Spleen (tissue), 11 donors: Measurements from ENCODE around the gene SCN7A. TPM values are rescaled to one million over a fixed set of nuclear protein-coding genes. Genes with fewer than 3 reads are reported as not detected.
A peak's percentile ranks its signal among the peaks of the same experiment; 100 is the strongest.

ENCODE experiments used
- DNase-seq: peaks from one replicate; pipeline ENCODE4 v3.0.0-alpha.2; 2020
- H3K27ac ChIP-seq, 8 donors: fragments of 200-600 bp; sonication (generic) in 7 of 8; 1 replicate in 4 of 8; 2 replicates in 4 of 8; pipeline versions ENCODE4 v1.5.0 to v1.8.0; 2016 to 2021; ENCODE audit warnings: inconsistent platforms in 4 of 8, mild to moderate bottlenecking in 4 of 8, moderate library complexity in 1 of 8
- H3K27me3 ChIP-seq, 7 donors: fragments of 200-600 bp; sonication (generic) in 6 of 7; replicated peaks in 1 of 7; 1 replicate in 4 of 7; 2 replicates in 3 of 7; pipeline versions ENCODE4 v1.5.0 to v1.8.0; 2016 to 2021; ENCODE audit warnings: inconsistent platforms in 3 of 7, mild to moderate bottlenecking in 1 of 7
- H3K36me3 ChIP-seq, 6 donors: fragments of 200-600 bp; sonication (generic) in 5 of 6; 1 replicate in 4 of 6; 2 replicates in 2 of 6; pipeline versions ENCODE4 v1.5.0 to v1.8.0; 2016 to 2021; ENCODE audit warnings: inconsistent platforms in 2 of 6
- H3K4me1 ChIP-seq, 6 donors: fragments of 200-600 bp; sonication (generic) in 5 of 6; 1 replicate in 3 of 6; 2 replicates in 3 of 6; pipeline versions ENCODE4 v1.5.0 to v1.8.0; 2016 to 2021; ENCODE audit warnings: inconsistent platforms in 3 of 6
- H3K4me3 ChIP-seq, 8 donors: fragments of 200-600 bp; sonication (generic) in 7 of 8; 1 replicate in 4 of 8; 2 replicates in 4 of 8; pipeline versions ENCODE4 v1.5.0 to v1.8.0; 2016 to 2021; ENCODE audit warnings: inconsistent platforms in 4 of 8, mild to moderate bottlenecking in 4 of 8, moderate library complexity in 2 of 8
- H3K9me3 ChIP-seq, 8 donors: fragments of 200-600 bp; sonication (generic) in 7 of 8; 1 replicate in 4 of 8; 2 replicates in 4 of 8; pipeline versions ENCODE4 v1.5.0 to v1.8.0; 2016 to 2021; ENCODE audit warnings: inconsistent platforms in 4 of 8
- POLR2A ChIP-seq, 3 donors: fragments of 450-650 bp; IDR thresholded peaks; one replicate each; pipeline ENCODE4 v1.5.1; 2017; ENCODE audit warnings: antibody characterized with exemption in 3 of 3, mild to moderate bottlenecking in 1 of 3
- POLR2AphosphoS5 ChIP-seq, 3 donors: sonication (generic); formaldehyde crosslinking; IDR thresholded peaks; one replicate each; pipeline ENCODE4 v1.5.1; 2017; ENCODE audit warnings: antibody characterized with exemption in 3 of 3
- WGBS, 5 donors: extraction: QIAGEN DNeasy Blood & Tissue Kit in 3 of 5; methylation state at CpG; one replicate each; pipeline versions ENCODE4 v1.1.5 to v1.1.7; 2013 to 2018; 5-methylcytosine and 5-hydroxymethylcytosine counted together
- intact Hi-C: fragments of 100-400 bp; cut with DNase I; formaldehyde crosslinking; loops from one replicate; pipeline ENCODE4 v1.15.0; 2023; ENCODE audit warnings: low total_unique reads
- polyA plus RNA-seq, 3 donors: library from polyadenylated mRNA; stranded (reverse); fragments of 200-250 nt; gene quantifications; one replicate each; pipeline ENCODE4 v1.2.1, GENCODE V29; 2013
- total RNA-seq, 7 donors: library from RNA; depleted of rRNA in 3 of 7; stranded (reverse); fragments of >200 nt in 3 of 7; fragmentation: NEBNext Ultra II Directional in 4 of 7; extraction: Animal tissue kit (Norgen Biotek cat#: 25700) in 4 of 7; gene quantifications; one replicate each; pipeline versions ENCODE4 v1.1.0 to v1.2.1, GENCODE V29; 2016 to 2021
- TF ChIP-seq, protein P1 (sequence below), 11 experiments: fragments of 200-600 bp in 7 of 11; fragments of 450-650 bp in 4 of 11; sonication (generic) in 4 of 11; IDR thresholded peaks in 8 of 11; conservative IDR thresholded peaks in 3 of 11; 1 replicate in 7 of 11; 2 replicates in 4 of 11; pipeline versions ENCODE4 v1.4.0 to v1.8.0; 2016 to 2021; ENCODE audit warnings: antibody characterized with exemption in 11 of 11, inconsistent platforms in 4 of 11, mild to moderate bottlenecking in 1 of 11
- donor health status: healthy with polysubstance abuse.
- donor health status: DM: no; HTN: no; CAD: no; lungs with moderate emphysema.
- donor health status: DM: no; HTN: no; CAD: no.
- donor health status: Bipolar disorder and iron deficiency.
- donor health status: healthy.
- donor health status: DM: no; HTN: no; CAD: no.
- donor health status: DM: yes; HTN: yes; CAD: no.

SCN7A gene
- total and polyA plus RNA-seq, 10 donors = 0.15 to 10.6 (median 1.3) TPM

DNA sequence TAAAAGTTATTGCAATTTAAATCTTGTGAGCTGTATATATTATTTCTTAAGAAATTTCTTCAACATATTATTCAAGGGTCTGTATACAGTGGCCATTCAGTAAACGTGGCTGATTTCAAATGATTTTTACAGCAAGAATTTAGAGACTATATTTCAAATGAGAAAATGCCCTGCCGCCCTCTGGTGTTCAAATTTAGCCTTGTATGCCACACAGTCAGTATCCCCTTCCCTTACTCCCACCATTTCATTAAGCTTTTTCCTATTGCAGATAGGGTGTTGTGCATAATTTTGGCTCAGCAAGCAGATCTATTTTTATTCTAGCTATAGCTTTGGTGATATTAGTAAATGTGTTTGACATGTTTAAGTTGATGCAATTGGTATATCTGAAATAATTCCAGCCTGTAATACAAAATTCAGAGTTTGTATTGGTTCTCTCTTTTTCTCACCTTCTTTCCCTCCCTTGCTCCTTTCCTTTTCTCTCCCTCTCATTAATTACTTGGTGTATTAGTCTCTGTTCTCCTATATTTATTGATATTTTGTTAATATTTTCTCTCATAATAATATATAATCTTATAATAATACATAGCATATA lies 22.8 kb upstream of the SCN7A start:
- no peaks in the 10 kb centered on the region for H3K36me3 ChIP-seq
- WGBS, 5 donors = 4 to 16% (median 8%) methylated on average over 2 of the region's 2 CpGs
- no peaks in the 10 kb centered on the region for H3K27me3 ChIP-seq
- intact Hi-C loops = no loop called here
- H3K27ac ChIP-seq = no peak overlapping the region
- no peaks in the 10 kb centered on the region for H3K4me1 ChIP-seq
- TF ChIP-seq, protein P1, sequence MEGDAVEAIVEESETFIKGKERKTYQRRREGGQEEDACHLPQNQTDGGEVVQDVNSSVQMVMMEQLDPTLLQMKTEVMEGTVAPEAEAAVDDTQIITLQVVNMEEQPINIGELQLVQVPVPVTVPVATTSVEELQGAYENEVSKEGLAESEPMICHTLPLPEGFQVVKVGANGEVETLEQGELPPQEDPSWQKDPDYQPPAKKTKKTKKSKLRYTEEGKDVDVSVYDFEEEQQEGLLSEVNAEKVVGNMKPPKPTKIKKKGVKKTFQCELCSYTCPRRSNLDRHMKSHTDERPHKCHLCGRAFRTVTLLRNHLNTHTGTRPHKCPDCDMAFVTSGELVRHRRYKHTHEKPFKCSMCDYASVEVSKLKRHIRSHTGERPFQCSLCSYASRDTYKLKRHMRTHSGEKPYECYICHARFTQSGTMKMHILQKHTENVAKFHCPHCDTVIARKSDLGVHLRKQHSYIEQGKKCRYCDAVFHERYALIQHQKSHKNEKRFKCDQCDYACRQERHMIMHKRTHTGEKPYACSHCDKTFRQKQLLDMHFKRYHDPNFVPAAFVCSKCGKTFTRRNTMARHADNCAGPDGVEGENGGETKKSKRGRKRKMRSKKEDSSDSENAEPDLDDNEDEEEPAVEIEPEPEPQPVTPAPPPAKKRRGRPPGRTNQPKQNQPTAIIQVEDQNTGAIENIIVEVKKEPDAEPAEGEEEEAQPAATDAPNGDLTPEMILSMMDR (IDR thresholded peaks at IDR 0.05 in 8 of 11, conservative IDR thresholded peaks at IDR 0.05 in 3 of 11) = peak in 7 of 11 experiments; percentile 12 to 55 (median 46)
- TF ChIP-seq POLR2A (IDR thresholded peaks at IDR 0.05) (no peak), POLR2AphosphoS5 (IDR thresholded peaks at IDR 0.05) (no peak)
- no peak for DNase-seq
- no peak overlapping the region for H3K4me3 ChIP-seq
- H3K9me3 ChIP-seq = no peaks in the 10 kb centered on the region

DNA sequence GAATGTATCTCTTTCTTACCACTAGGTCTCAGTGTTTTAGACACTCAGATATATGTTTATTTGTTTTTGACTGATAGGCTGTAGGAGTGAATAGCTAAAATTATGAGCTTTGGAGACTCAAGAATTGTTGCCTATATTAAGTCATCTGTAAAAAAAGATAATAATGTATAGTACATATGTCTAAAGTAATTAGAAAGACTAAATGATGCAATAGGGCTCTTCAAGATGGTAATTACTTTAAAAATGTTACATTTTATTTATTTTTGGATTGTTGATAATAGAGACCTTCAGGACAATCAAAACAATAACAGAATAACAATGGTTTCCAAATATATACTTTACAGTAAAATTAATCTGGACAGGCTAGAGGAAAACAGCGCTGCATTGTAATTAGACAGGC lies 19.9 kb upstream of the SCN7A start:
- 78 to 90% (median 86%) methylated on average over 1 of the region's 1 CpG for WGBS, 5 donors
- Histone ChIP-seq H3K4me1 (no peaks in the 10 kb centered on the region), H3K27ac (no peak overlapping the region), H3K36me3 (no peaks in the 10 kb centered on the region), H3K27me3 (peaks cover 0 to 5% (median 0%) of the 10 kb centered on the region in 7 donors), H3K4me3 (no peak overlapping the region), H3K9me3 (no peaks in the 10 kb centered on the region)
- no peak for DNase-seq
- no peak for TF ChIP-seq POLR2AphosphoS5 (IDR thresholded peaks at IDR 0.05)
- intact Hi-C loops = no loop called here

DNA sequence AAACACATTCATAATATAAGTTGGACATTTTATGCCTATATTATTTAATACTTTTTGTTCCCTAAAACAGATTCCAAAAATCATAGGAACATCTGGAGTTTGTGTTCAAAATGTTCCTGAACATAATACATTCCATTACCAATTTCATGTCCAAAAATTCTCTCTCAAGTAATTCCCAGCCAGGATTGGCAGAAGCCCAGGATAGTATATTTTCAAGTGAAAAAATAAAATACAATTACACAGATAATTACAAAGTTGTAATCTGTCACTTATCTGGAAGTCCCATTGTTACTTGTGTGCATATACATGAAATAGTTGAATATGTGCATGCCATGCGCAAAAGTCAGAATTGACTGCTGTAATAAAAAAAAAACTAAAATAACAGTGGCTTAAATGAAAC lies 5.2 kb upstream of the SCN7A start:
- no peaks in the 10 kb centered on the region for H3K4me1 ChIP-seq
- no peak overlapping the region for H3K4me3 ChIP-seq
- intact Hi-C loops = no loop called here
- no peaks in the 10 kb centered on the region for H3K9me3 ChIP-seq
- peaks cover 0 to 2% (median 0%) of the 10 kb centered on the region in 7 donors for H3K27me3 ChIP-seq
- TF ChIP-seq, protein P1 (IDR thresholded peaks at IDR 0.05 in 8 of 11, conservative IDR thresholded peaks at IDR 0.05 in 3 of 11) = no peak
- TF ChIP-seq POLR2AphosphoS5 (IDR thresholded peaks at IDR 0.05) (no peak), POLR2A (IDR thresholded peaks at IDR 0.05) (no peak)
- no peaks in the 10 kb centered on the region for H3K36me3 ChIP-seq
- H3K27ac ChIP-seq = no peak overlapping the region
- DNase-seq = no peak
- WGBS, 5 donors = 93 to 100% (median 95%) methylated on average over 1 of the region's 1 CpG

DNA sequence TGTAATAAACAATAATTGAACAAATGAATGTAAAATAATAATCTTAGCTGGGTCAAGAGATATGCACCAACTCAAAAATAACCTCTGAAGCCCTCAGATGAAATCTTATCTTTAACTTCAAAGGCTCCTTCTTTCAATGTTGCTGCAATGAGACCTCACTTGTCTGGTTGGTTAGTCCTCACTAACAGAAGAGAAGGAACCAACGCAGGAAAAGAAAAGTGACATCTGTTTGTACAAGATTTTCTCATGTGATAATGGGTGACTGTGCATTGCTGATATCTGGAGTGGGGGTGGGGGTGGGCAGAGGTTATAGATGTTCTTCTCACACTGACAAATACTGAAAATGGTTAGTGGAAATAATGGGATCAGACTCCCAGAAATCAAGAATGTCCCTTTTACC lies 2.6 kb downstream of the SCN7A start:
- H3K9me3 ChIP-seq = no peaks in the 10 kb centered on the region
- H3K27me3 ChIP-seq = peaks cover 0 to 10% (median 0%) of the 10 kb centered on the region in 7 donors
- no peak for DNase-seq
- no peaks in the 10 kb centered on the region for H3K36me3 ChIP-seq
- no peak overlapping the region for H3K27ac ChIP-seq
- intact Hi-C loops = no loop called here
- no peak for TF ChIP-seq POLR2A (IDR thresholded peaks at IDR 0.05)
- TF ChIP-seq, protein P1 (IDR thresholded peaks at IDR 0.05 in 8 of 11, conservative IDR thresholded peaks at IDR 0.05 in 3 of 11) = no peak
- TF ChIP-seq POLR2AphosphoS5 (IDR thresholded peaks at IDR 0.05) = no peak
- 14 to 53% (median 33%) methylated on average over 1 of the region's 1 CpG for WGBS, 5 donors
- no peaks in the 10 kb centered on the region for H3K4me1 ChIP-seq
- H3K4me3 ChIP-seq = no peak overlapping the region
